ENCODE measurements around the gene TTC34.

DNA sequence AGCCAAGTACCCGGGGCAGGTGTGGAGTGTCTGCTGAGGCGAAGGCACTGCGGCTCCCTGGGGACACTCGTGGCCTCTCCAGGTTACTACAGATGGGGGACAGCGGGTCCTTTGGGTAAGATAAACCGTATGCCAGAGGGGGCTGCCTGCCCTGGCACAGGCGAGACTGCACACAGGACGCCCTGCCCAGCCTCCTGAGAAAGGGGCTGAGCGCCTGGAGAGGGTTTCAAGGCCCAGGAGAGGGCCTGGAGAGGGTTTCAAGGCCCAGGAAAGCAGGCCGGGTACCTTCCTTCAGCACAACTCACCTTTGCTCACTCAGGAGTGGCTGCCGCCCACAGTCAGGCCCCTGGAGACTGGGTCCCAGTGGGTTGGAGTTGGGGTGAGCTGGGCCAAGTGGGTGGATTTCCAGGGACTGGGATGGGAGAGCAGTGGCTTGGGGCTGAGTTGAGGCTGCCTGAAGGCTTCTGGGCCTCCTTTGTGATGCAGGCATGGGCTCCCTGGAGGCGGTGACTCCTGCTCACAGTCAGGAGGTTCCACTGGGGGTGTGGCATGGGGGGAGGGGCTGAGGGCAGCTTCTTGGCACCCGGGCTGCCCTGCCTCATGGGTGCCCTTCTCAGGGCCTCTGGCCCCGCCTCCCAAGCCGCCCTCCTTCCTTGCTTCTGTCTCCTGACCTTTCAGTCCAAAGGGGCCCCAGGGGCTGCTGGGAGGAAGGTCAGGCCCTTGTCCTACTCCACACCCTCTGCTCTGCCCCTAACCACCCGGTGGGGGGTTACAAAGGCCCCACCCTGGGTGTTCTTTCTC, 168.7 kb downstream of the TTC34 start, which contains the start of gene MMEL1:
- no peak for TF ChIP-seq ZNF622 (IDR thresholded peaks at IDR 0.05)
- no peak for TF ChIP-seq CTCF (IDR thresholded peaks at IDR 0.05 in 2 of 3, conservative IDR thresholded peaks at IDR 0.05 in 1 of 3; ENCODE audit: control insufficient read depth in 2 of 3, extremely low read depth in 1 of 3, insufficient read depth in 1 of 3, low read depth in 3 of 3, low read length in 3 of 3)
- TF ChIP-seq NFIC (IDR thresholded peaks at IDR 0.05; ENCODE audit: low read depth, low read length), result no peak
- no peak for TF ChIP-seq EP300 (IDR thresholded peaks at IDR 0.05; ENCODE audit: borderline replicate concordance in 1 of 2, control insufficient read depth in 1 of 2, low read depth in 2 of 2, low read length in 2 of 2)
- TF ChIP-seq NFYA (IDR thresholded peaks at IDR 0.05; ENCODE audit: borderline replicate concordance, low read depth, low read length), result no peak
- TF ChIP-seq MXI1 (IDR thresholded peaks at IDR 0.05; ENCODE audit: low read depth, low read length), result no peak
- TF ChIP-seq ASH2L (IDR thresholded peaks at IDR 0.05; ENCODE audit: borderline replicate concordance, low read depth), result no peak
- no peak for TF ChIP-seq EZH2 (IDR thresholded peaks at IDR 0.05; ENCODE audit: borderline replicate concordance, control insufficient read depth, low read depth, low read length)
- no peak for TF ChIP-seq POLR2AphosphoS5 (IDR thresholded peaks at IDR 0.05; ENCODE audit: low read length)
- no peak for TF ChIP-seq POLR2AphosphoS2 (IDR thresholded peaks at IDR 0.05; ENCODE audit: low read depth, low read length)
- TF ChIP-seq FOS (IDR thresholded peaks at IDR 0.05; ENCODE audit: borderline replicate concordance, extremely low read depth, insufficient read length), result no peak

Measured in GM12878 (cell line).